HTERT RPE-1 (cell line): ENCODE data around the gene PRDM5.

Experiments used
- in situ Hi-C: fragments of 300-500 bp; cut with MboI; formaldehyde crosslinking; loops from 4 replicates; pipeline ENCODE4 v1.14.3; 2020; ENCODE audit warnings: low sequenced_read_pairs

The PRDM5 gene

DNA sequence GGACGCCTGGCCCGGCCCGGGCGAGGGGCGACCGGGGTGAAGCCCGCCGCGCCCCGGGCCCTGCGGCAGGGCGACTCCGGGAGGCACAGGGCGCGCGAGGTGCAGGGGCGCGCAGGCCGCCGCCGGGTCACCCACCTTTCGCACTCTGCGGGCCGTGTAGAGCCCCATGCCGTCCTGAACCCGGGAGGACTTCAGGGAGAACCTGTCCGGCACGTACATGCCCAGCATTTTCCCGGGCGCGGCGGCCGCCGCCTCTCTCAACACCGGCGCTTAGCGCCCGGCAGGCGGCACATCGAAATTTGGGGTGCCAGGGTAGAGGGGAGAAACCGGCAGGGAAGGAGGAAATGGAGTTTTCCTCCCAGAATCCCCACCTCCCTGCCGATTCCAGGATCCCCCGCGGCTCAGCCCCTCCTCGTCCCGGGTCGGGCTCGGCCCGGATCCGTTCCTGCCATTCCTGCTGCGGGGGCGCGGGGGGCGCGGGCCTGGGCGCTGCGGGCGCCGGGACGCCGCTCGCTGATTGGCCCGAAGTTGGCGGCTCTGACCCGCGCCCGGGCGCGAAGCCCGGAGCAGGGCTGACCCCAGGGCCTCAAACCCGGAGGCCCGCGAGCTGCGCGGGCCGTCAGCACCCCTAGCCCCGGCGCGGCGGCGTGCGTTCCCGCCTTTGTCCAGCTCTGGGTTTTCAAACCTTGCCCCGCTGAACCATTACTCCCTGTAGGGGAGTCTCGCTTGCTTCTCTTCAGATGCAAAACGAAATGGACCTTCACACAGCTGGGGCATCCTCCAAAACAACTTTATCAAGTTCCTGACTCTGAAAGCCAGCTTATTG lies at the start of gene PRDM5:
TSS of gene PRDM5 (minus strand) at position 346 of the 826 bp plus-strand sequence. CDS start at position 228, 118 bp downstream.
- in situ Hi-C loops = no loop called here

DNA sequence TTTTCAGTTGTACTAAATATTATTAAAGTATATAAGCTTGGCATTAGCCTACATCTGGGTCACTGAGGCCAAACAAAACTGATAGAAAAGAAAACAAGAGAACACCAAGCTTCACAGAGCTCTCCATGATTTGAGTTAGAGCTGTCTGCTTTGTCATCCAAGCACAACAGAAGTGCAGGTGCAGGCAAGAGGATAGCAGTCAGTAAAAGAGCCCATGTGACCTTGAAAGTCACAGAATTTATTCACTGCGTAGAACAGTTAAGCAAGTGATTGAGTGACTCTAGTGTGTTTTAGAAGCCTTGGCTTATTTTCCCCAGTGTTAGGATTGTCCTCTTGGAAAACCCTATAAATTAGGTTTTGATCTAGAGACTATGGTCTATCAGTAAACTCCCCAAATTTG lies 49.4 kb upstream of the PRDM5 start:
- in situ Hi-C loops = no loop called here

DNA sequence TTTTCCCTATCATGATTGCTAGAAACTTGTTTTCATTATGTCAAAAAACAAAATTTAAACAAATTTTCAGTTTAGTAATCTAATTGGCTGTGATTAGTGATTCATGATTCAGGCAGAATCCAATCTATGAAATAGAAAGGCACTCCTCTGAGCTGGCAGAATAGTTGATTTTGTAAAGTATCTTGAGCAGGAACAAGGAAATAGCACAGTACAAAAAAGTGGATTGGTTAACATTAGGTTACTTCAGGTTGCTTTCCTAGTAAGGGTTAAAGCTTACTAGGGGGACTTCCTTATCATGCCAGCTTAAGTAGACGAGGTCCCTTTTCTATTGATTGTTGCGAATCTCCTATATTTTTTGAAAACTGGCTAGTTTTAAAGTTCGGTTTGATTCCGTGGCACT lies 43.4 kb upstream of the PRDM5 start:
- in situ Hi-C loops = no loop called here

DNA sequence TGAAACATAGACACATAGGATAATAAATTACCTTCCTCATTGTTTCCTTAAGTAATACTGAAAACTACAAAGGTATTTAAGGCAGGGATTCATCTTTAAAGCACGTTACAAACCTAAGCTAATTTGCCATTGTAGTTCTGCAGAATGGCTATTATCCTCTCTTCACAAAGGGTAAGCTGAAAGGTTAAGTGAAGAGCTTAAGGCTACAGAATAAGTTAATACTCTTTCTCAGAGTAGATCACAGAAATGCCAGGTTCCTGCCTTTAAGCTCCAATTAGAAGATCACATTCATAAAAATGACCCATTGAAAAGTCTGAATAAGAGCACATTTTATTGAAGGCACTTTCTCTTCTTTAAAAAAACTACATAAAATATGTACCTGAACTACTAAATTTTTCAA lies 42.1 kb upstream of the PRDM5 start:
- in situ Hi-C loops = no loop called here

DNA sequence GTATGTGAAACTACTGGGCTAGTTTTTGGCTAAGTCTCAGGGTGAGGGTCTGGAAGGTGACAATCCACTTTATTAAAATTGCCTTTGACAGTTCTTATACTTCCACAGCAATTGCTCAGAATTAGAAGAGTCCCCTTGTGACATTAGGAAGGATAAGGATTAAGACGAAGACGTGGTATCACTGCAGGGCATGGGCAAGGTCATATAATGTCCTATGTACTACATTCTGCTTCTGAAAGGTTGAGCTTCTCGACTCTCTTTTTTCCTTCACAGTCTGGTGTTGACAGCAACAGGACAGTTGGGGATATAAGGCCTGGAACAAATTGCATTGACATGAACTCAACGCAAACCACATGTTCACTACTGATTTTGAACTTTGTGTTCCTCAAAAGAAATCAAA lies 40.9 kb upstream of the PRDM5 start:
- in situ Hi-C loops = no loop called here

DNA sequence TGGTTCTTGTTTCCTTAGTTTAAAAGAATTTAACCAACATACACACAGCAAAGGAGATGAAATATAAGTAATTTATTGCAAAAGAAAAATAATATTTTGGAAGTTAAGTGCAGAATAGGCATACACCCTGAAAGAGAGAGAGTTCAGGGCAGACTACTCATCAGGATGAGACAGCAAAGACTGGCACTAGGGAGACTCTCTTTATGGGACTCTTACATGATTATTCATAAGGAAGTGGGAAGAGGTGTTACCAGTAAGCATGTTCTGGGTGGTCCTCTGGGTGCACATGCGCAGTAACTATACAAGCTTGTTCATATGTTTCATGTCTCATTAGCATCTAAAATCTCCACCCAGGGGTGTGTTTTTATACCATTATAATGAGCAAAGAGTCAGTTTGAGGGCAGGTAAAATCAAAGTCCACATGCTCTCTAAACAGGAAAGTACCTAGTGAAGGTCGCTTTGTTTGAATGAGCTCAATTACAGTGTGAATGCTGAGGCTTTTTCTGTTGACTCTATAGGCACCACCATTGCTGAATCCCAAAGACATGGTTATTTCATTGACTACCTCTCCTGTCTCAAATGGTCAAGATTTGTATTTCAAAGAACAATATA lies 38.2 kb upstream of the PRDM5 start:
- in situ Hi-C loops = no loop called here

DNA sequence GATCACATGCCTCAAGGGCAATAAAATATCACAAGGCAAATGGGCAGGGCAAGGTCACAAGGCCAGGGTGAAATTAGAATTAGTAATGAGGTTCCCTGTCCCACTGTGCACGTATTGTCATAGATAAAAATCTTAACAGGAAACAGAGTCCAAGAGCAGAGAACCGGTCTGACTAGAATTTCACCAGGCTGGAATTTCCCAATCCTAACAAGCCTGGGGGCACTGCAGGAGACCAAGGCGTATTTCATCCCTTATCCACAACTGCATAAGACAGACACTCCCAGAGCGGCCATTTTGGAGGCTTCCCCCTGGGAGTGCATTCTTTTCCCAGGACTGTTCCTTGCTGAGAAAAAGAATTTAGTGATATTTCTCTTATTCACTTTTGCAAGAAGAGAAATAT lies 25.9 kb upstream of the PRDM5 start:
- in situ Hi-C loops = no loop called here

DNA sequence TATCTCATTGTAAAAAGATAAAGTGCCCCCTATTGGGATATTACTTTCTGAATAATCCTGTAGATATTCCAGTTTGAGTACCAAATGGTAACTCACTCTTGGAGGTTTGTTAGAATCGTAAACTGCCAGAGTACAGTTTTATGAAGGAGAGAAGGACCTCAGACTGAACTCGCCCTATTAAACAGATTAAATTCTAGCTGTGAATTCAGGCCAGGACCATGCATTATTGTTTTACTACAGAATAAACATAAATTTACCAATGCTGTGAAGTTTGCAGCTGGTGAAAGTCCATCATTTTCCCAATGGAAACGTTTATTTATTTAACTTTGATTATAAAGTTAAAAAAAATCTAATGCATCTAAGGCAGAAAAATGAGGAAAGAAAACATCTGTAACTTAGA lies 20.2 kb upstream of the PRDM5 start:
- in situ Hi-C loops = no loop called here

DNA sequence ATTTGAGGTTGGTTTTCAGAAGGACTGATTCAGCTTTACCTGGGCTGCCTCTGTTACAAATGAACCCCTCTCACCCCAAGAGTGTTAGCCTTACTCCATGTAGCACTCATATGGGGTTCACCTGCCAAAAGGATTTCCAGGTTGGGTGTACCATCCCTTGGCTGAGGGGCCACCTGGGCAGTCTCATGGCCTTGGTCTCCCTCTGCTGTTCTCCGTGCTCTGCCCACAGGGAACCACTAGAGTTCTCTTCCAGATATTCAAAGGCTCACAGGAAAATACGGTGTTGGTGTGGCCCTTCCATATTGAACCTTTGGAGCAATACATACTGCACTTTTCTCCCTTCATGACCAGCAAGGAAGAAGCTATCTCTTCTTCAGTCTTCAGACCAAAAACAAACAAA lies 18.0 kb upstream of the PRDM5 start:
- in situ Hi-C loops = no loop called here

DNA sequence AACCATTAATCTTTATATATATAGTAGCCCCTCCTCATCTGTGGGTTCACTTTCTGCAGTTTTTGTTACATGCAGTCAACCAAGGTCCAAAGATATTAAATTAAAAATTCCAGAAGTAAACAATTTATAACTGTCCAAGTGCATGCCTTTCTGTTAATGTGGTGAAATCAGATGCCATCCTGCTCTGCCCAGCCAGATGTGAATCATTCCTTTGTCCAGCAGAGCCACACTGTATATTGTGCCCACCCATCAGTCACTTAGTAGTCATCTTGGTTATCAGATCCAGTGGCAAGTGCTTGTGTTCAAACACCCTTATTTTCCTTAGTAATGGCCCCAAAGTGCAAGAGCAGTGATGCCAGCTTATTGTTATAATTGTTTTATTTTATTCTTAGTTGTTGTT lies 17.2 kb upstream of the PRDM5 start:
- in situ Hi-C loops = no loop called here

DNA sequence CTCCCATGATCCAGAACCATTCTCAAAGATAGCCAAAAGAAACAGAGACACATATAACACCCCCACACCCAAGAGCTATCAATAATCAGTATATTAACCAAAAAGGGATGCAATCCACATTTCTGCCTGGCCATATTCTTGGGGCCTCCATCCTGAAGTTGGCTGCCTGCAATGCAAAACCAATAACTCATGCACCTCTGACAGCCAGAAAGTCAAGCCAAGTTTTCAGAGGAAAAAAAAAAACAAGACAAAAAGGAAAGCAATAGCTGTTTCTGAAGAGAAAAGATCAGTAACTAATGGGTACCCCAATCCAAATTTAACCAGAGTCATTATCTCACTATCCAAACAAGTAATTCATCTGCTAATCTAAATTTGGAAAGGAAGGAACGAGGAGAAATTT lies 7.3 kb upstream of the PRDM5 start:
- in situ Hi-C loops = no loop called here

DNA sequence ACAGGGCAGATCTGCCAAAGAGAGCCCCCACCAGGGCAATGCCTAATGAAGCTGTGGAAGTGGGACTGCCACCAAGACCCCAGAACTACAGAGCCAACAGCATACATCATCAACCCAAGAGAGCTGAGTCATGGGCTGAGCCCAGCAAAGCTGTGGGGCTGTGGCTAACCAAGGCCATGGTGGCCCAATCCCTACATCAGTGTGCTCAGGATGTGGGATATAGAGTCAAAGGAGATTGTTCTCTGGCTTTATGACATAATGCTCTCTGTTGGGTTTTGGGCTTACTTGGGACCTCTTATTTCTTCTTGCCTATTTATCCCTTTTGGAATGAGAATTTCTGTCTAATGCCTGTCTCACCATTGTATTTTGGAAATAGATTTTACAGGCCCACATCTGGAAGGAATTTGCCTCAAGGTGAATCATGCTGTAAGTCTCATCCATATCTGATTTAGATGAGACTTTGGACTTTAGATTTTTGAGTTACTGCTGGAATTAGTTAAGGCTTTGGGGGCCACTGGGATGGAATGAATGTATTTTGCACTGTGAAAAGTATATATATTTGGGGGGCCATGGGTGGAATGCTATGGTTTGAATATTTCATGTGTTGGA lies 5.4 kb upstream of the PRDM5 start:
- in situ Hi-C loops = no loop called here

DNA sequence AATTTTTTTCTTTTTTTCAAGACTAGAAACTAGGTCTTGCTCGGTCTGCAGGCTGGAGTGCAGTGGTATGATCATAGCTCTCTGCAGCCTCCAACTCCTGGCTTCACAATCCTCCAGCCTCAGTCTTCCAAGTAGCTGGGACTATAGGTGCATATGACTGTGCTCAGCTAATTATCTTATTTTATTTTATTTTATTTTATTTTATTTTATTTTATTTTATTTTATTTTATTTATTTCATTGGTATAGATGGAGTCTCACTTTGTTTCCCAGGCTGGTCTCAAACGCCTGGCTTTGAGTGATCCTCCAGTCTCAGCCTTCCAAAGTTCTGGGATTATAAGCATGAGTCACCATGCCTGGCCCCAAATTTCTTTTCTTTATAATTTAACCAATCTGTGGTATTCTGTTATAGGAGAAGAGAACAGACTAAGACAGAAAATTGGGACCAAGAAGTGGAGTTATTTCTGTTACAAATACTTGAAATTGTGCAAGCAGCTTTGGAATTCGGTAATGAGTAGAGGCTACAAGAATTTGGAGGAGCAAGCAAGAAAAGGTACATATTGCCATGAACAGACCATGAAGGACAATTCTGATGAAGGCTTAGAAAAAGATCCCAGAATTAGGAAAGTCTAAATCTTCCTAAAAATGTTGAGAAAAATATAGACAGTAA lies 4.0 kb upstream of the PRDM5 start:
- in situ Hi-C loops = no loop called here

DNA sequence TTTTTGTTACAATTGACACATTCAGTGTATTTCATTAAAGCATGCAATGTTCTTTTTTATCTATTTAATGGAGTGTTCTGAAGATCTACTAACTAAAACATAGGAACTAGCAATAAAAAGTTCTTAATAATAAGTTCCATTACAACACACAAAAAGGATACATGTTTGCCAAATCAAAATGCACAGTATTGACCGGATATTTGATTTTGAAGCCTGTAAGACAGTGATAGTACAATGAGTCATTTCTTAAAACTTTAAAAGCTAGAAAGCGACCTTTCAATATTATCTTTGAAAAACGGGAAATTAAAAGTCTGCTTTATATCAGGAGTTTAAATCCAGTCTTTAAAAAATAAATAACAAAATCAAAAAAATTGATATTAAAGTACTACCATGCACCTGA lies 2.4 kb upstream of the PRDM5 start:
- in situ Hi-C loops = no loop called here

DNA sequence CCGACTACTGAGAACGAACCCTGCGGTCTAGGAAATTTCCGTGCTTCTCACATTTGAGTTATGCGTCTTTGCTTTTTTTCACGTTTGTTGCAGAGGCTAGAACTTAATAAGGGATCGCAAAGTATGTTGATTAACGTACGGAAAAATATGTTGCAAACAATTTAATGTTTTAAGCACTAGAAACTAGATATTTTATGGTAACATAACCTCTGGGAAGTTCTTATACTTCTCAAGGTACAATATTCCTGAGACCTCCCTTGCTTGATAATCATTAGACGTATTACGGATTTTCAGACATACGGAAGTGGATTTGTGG lies 639 bp upstream of the PRDM5 start:
- in situ Hi-C loops = no loop called here

DNA sequence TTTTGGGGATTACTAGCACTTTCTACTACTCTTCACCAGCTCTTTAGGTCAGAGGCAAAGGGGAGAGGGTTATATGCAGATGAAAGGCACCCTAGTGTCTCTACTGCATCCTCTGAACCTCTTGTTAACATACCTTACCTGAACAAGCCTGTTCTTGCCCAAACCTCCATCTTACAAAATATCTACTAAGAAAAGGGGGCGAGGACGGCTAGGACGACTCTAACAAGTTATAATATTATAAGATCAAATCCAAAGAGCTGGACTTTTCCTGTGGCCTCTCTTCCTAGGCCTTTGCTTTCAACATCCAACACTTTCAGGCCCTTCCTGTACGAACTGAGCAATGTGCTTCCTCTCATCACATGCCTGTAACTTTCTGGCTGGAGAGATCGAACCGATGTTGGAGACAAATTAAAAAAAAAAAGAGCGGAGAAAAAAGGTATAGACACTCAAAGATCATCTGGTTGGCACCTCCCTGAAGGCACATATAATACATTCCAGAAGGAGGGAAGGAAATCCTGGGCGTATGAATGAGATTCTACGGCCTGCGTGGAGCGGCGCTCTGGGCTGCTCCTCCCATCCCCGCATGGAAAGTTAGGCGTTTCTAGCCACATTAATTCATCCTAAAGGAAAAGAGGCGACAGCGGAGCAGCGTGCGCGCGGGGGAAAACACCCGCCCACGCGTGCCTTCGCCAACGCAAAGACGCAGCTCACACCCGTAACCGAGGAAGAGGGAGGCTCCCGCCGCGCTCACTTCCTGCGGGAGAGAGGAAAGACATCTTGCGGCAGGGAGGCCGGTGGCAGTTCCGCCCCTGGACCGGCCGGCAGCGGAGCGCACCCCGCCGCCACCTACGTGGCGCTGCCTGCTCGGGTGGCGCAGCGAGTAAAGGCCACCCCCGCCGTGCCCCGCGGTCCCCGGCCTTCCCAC lies 808 bp downstream of the PRDM5 start:
- in situ Hi-C loops = no loop called here

DNA sequence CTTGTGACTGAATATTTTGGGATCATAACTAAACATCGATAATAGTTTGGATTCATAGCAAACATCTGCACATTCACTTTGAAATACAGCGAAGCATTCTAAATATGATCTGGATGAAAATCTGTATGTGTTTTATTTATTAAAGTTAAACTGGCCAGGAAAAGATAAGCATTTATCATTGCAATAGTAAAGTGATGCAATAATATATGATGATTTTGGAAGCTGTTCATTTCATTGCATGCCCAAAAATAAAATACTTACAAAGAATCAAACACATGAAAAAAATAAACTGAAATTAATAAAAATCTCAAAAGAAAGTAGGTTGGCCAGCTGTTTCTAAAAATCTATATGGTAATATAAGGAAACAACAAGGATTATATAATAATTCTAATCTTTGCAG lies 1.9 kb downstream of the PRDM5 start:
- in situ Hi-C loops = no loop called here

DNA sequence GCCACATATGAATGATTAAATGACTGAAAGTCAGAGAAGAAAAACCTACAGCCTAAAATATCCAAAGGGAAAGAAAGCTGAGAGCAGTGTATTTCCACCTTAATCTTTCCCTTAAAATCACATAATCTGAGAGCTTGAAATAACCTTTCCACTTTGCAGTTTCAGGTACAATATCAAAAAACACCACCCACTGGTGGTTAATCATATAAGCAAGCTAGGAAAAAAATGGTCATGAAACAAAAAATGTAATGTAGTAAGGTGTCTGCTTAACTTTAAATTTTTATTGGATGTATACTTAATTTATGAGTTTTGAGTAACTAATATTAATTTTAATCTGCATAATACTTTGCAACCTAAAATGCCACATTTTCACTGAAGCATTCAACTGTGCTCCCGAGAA lies 3.2 kb downstream of the PRDM5 start:
- in situ Hi-C loops = no loop called here

DNA sequence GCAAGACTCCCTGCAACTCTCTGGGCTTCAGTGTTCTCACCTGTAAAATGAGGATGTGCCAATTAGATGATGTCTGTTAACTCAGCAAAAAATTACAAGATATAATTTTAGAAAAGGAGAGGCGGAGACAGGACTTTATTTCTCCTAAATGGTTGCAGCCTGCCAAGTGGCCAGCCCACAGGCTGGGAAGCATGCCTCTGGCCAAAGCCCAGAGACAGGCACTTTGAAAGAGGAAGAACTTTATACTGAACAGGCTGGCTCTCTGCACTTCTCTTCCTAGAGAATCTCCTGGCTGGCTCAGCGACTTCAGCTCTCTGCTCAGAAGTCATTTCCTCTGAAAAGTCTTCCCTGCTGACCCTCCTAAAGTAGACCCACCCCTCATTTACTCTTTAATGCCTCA lies 3.7 kb downstream of the PRDM5 start:
- in situ Hi-C loops = no loop called here

DNA sequence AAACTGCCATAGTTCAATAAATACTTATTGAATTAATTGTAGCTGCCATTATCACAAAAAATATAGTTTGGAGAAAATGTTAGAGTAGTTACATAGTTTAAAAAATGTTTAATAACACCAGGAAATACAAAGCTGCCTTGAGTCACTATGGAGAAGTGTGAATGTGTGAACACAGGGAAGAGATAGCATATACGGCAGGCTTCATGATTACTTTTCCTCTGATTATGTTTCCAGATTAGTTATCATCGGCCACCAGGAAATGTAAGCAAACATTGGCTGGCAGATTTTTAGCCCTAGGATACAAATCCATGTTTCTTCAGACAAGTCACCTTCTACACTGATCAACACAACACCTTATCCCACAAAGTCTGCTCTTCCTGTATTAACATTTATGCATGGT lies 4.4 kb downstream of the PRDM5 start:
- in situ Hi-C loops = no loop called here

DNA sequence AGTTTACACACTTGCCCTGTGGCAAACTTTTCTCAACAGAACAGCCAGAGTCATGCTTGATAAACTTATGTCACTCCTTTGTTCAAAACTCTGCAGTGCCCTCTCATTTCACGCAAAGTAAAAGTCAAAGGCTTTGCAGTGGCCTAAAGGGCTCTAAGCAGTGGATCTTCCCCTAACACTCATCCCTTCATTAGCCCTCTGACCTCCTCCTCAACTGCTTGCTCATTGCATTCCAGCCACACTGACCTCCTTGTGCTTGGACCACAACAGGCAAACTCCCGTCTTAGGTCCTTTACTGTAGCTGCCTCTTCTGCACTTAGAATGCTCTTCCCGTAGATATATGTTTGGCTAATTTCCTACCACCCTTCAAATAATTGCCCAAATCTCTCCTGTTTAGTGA lies 5.6 kb downstream of the PRDM5 start:
- in situ Hi-C loops = no loop called here
